IPS-NIHi7 (cell line): ENCODE measurements around the gene SLC24A1.
"Not testable (repeated sequence)": the region's sequence is repeated elsewhere in the genome, so short reads cannot be mapped to it uniquely, and the experiment has no call there.

Experiments
- DNase-seq: peaks from one replicate; pipeline ENCODE4 v3.0.0; 2012; ENCODE audit warnings: mixed read lengths; ENCODE audit errors: extremely low spot score

SLC24A1 gene

DNA sequence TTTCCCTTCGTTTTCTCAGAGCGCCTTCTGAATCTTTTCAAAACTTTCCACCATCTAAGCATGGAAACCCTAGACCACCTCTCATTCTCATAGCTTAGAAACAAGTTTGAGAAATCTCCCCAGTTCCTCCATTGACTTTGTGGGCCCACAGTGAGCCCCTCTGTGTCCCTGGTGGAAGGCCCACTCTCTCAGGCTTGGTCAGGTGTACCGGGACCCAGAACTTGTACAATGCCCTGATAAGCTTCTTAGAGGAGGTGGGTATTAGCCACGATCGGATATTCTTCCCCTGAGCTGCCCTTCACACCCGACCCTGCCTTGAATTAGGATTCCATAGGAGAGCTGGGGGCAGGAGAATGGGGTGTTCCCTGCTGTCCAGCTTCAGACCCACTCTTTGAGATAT lies at the start of gene SLC24A1:
SLC24A1 (plus strand) TSS at position 301 of the 400 bp plus-strand sequence. CDS start 2,143 bp downstream, outside the sequence.
- no peak for DNase-seq

DNA sequence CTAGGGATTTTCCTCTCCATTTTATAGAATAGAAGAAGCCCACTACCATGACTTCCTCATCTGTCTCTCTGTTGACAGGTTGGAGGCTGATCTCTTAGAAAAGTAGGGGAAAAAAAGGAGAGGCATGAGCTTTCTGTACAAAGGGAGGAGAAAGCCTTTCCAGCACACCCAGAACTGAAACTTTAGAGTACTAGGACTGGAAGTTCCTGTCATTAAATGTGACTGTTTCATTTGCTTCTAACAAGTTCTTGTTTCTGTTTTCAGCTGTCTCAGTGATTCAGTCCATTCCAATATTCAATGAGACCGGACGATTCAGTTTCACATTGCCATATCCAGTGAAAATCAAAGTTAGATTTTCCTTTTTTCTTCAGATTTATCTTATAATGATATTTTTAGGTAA lies 49.8 kb upstream of the SLC24A1 start:
- no peak for DNase-seq

DNA sequence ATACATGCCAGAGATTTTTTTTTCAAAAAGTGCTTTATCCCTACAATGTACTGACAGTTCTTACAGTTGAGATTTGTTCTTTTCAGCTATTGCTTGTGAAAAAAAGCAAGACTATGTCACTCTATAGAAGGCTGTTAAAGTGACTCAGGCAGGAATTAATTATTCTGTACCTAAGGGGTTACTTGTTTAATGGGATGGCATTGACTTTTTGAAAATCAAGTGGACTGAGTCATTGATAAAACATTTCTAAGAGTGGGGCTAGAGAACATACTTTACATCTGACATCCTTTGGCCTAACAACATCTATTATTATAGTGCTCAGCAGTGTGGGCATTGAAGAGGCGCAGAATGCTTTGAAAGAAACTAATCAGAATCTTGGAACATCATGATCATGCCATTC lies 45.1 kb upstream of the SLC24A1 start:
- DNase-seq, result no peak

DNA sequence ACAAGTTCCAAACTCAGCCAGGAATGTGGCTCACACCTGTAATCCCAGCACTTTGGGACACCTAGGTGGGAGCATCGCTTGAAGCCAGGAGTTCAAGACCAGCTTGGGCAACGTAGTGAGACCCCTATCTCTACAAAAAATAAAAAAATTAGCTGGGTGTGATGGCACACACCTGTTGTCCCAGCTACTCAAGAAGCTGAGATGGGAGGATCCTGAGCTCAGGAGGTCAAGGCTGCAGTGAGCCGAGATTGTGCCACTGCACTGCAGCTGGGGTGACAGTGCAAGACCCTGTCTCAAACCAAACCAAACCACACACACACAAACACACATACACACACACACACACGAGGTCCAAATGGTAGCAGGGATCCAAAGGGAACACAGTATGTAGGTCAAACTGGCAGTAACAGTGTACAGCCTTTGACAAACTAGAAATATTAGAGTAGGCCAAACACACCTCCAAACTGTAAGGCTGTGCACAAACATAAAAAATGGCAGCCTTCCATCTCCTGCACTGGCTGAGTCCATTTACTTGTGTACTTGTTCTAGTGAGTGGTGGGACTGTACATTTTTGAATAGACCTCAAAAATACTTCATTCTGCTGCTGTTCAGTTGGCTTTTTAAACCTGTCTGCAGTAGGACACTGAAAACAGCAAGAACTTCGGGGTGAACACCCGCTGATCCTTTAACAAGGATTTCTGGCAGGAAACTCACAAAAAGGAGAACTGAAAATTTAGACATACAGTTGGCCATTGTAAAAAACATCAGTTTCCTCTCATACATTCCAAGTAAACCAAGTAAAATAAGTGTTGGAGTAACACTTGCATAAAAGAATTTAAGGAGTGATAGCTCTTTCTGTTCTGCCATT lies 44.4 kb upstream of the SLC24A1 start:
- no peak for DNase-seq

DNA sequence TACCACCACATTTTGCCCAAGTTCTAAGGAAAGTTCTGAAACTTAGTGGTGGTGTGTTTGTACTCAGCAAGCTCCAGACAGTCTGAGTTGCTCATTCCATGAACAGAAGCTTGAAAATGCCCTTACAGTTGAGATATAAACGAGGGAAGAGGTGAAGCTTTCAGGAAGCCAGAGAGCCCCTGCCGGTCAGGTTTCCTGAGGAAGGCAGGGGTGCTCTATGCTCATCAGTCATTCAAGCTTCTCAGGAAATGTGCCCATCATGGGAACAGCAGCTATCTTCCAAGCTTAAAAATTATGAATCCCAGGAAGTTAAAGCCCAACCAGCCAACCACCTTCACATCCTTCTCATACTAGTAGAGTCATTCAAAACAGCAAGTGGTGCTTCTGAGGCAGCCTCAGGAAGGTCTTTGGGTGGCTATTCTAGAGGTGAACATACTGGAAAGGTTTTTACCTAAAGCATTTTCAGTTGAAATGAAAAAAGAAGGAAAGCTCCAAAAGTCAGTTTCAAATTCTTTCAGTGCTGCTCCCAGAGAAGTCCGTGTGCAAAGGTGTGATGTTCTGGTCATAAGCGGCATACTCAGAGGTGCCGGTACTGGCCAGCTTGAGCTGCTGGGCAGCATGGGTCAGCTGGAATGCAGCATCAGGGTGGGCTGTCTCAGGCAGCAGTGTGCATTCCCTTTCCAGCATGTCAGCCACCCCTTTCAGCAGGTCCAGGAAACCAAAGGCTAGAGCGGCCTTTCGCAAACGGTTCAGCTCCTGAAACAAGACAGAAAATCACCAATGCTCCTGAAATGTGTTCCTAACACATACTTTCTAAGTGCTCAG lies 42.6 kb upstream of the SLC24A1 start:
- no peak for DNase-seq

DNA sequence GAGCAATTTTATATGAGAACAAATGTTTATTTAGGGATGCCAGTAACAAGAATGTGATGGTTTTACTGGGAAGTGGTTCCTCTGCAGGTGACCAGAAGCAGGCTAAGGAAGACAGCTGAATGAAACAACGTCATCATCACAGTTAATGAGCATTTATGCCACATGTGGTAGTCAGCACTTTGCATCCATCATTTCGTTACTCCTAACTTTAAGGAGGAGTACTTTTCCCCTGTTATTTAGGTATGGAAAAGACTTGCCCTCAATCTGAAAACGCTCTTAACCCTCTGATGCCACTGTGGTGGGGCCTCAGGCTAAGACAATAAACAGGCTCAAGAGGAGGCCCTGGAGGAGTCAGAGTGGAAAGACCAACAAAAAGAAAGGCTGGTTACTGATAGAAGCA lies 42.0 kb upstream of the SLC24A1 start:
- DNase-seq, result no peak

DNA sequence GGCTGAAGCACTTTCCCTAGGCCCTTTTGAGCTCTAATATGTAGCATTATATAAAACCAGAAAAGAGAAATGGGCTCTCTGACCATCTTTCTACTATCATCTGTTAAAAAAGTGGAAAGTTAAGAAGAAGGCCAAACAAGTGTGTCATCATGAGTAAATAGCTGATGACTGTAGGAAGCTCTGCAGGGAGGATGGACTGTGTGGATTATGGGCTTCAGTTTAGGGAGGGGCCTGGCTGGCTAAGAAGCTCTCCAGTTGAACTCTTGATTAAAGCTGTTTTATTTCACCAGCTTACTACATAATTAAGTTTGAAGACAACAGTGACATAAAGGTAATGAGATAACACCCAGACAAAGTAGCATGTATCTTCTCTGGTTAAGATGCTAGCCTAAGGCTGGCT lies 41.5 kb upstream of the SLC24A1 start:
- DNase-seq, result no peak

DNA sequence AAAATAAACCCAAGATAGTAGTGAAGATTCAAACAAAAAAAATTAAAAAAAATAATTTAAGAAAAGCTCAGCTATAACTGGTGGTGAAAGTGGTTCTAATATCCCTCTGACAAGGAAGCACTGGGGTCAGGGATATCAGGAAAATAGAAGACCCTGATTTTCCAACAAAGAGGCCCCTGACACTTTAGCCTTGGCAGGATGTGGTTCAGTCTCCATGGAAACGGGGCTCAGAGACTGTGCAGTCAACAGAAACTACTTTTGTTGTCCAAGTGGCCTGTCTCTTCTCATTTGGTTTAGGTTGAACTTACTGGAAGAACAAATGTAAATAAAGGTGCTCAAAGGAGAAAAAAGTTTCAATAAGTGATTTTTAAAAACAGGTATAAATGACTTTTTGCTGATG lies 38.0 kb upstream of the SLC24A1 start:
- no peak for DNase-seq

DNA sequence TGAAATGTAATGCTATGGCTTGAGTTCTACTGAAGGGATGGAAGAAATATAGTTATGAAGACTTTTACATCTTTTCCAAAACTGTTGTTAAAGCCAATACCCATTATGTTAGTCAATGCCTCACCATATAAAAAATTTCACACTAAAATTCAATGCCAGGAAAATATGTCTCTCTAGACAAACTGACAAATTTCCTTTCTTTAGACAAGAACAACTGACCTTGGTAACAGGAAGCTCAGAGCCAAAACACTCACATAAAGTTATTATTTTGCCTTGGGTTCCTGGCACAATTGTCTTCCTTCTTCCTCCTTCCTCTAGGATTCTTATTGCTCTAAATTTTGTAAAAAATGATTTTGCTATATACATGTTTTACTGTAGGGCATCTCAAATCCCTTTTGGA lies 37.5 kb upstream of the SLC24A1 start:
- no peak for DNase-seq

DNA sequence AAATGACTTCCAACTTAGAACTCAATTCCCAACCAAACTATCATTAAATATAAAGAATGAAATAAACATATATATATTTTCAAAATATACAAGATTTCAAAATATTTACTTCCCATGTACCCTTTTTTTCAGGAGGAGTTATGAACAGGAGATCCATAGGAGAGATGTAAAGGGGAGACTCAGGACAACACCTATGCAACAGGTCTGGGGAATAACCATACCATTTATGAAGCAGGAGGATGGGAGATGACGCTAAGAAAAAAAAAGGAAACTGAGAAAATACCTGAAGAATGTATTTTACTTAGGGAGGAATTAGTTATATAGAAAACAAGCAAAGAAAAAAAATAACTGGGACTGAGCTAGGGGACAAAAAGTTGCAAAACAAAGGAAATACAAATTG lies 34.6 kb upstream of the SLC24A1 start:
- DNase-seq, result no peak

DNA sequence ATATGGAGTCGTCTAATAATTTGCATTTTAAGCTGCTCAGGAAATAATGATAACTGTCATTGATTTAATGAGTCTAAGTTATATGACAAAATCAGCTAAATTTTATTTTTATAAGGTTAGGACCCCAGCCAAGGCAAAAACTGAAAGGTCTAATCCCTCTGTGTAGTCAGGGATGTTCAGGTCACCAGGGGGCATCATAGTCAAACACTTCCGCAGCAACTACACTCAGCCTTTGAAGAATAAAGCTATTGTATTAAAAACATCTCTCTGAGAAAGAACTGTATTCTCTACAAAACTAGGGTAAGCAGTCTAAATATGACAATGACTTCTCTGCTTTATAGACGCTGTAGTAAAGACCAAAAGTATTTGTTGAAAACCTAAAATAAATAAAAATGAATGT lies 25.8 kb upstream of the SLC24A1 start:
- DNase-seq, result no peak

DNA sequence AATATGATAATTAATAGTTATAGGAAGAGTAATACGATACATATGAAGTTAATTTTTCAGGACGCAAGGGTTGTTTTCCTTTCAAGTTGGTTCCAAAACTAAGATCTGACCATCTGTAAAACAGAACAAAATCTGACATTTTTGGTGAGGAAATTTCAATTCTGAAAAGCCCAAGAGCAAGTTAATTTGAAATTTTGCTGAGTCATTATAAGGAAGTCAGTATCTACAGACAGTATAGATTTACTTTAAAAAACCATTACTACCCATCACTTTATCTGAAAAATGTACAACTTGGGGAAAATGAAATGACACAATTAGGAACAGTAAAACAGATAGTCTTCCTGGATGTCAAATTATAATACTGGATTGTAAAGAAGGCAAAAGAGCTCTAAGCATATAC lies 23.3 kb upstream of the SLC24A1 start:
- DNase-seq, result no peak

DNA sequence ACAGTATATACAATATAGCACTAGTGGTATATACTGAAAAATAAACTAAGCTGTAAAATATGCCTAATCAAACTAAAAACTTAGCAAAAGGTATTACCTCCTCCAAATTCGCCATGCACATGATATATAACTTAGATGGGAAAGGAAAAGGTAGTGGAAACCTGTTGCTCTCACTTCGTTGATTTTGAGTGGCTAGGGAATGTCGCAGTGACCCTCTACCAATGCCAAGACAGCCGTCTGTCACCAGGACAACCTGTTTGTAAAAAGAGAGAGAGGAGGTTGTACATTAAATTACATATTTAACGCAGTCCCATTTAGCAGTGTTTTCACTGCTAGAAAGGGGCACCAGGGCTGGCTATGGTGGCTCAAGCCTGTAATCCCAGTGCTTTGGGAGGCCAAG lies 22.1 kb upstream of the SLC24A1 start:
- DNase-seq, result no peak

DNA sequence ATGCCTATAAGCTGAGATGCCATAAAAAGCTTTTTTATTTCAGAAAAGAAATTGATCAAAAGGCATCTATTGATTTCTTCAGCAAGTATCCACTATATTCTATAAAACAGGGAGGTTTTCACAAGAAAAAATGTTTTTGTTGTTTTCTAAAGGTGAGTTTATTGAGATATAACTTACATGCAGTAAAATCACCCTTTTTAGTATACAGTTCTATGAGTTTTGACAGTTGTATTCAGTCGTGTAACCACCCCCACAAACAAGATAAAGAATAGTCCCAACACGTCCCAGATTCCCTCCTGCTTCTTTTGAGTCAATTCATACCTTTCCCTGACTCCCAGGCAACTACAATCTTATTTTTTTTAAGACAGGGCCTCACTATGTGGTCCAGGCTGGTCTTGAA lies 18.6 kb upstream of the SLC24A1 start:
- DNase-seq, result no peak

DNA sequence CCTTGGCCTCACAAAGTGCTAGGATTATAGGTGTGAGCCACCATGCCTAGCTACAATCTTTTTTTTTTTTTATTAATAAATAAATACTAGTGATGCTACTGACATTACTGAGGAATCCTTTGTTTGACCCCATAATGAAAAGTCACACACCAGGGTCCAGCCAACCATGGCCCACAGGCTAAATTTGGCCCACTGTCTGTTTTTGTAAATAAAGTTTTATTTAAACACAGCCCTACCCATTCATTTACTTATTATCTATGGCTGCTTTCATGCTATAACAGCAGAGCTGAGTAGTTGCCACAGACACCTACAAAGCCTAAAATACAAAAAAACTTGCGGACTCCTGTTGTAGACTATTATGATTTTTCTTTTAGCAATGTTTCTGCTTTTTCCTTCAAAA lies 18.2 kb upstream of the SLC24A1 start:
- DNase-seq, result no peak

DNA sequence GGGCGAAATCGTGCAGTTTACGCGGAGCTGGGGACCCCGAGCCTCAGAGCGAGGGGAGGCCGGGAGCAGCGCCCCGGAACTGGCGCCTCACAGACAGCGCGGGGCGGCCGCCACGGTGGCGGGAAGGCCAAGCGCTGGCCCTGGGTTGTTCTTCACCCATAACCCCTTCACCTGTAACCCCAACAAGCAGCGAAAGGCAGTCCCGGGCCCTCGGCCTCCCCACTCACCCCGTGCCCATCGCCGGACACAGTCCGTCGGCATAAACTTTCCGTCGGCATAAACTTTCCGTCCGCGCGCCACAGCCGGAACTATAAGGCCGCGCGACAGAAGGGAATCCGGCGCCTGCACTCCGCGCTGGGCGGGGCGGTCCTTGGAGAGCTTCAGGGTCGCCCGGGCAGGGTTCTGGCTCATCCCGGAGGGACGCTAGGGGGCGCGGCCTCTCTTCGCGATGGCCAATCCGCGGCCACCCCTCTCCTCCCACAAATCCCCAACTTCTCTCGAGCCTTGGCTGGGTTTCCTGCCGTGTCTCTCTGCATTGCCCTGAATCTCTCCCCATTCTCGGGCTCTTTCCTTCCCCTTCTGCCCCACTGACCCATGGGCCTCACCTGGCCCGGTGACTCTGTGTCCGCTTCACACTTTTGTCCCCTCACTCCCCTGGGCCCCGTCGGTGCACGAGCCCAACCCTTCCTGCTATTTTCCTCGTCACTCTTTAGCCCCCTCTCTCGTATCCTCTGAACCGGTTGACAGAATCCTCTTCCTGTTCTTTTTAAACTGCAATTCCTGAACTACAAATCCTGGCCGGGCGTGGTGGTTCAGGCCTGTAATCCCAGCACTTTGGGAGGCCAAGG lies 10.6 kb upstream of the SLC24A1 start, which contains the start of gene INTS14:
INTS14 (minus strand) TSS at position 261 of the 848 bp plus-strand sequence. CDS start 3,751 bp downstream, outside the sequence.
- peak; percentile 100 for DNase-seq

DNA sequence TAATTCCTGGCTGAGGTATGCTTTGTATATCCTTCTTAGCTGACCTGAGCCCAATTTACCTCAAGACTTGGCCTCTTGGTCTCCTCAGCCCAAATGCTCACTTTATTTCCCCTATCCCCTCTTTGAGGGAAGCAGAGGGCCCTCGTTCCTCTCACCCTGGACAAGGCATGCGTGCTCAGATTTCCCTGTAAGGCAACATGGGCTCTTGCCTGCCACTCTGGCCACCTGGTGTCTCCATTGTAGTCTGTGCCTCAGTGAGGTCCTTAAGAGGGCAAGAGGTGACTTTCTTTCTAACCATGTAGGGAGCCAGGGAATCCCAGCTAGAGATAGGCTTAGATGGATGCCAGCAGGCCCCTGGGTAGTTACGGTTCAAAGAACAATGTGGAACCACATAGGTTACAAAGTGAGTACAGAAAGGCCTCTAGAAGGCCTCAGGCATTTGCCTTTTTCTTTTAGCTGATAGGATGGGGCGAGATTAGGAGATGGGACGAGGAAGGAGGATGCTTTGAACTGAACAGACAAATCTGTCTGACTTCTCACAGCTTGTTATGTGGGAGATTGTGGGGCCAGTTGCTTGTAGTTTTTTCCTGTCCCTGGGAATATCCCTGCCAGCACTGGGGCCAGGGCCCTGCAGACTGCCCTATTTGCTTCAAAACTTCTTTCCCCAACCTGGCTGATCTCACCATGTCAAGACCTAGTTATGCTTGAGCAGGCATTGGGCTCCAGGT lies 9.7 kb upstream of the SLC24A1 start:
- DNase-seq, result peak; percentile 11

DNA sequence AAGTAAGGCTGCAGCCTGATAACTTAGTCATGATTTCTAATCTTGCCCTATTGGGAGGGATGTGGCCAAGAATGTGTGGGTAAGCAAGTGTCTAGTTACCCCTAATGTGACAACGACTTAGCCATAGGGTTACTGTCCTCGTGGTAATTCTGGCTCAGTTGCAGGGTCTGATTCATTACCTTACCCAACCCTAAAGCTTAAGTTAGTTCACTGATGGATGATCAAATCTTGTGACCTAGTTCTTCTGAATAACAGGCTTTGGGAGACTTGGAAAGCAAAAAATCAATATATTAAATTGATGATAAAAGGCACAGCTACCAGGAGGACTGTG lies 9.2 kb upstream of the SLC24A1 start:
- no peak for DNase-seq

DNA sequence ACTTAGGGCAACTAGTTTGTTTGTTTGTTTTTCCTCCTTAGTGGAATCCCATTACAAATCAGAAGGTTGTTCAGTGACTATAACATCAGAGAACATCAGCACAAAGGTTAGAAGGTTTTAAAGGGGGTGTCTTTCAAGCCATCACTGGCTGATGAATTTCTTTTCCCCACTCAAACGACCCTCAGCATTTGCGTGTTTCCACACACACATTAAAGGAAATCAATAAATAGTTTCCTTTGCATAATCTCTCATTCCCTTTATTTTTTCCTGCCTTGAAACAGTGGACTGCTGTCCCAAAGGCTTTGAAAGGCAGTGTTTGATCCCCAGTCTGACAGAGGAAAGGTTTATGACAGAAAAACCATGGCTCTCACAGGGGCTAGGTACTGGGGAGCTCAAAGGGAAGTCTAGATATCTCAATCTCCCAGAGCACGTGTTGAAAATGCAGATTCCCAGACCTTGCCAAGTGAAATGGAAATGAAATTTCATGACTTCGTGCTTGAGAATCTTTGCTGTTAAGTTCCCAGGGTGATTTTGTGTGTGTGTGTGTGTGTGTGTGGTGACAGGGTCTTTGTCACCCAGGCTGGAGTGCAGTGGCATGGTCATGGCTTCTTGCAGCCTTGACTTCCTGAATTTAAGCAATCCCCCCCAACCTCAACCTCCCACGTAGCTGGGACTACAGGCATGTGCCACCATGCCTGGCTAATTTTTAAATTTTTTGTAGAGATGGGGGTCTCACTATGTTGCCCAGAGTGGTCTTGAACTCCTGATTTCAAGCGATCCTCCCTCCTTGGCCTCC lies 8.6 kb upstream of the SLC24A1 start:
- no peak for DNase-seq

DNA sequence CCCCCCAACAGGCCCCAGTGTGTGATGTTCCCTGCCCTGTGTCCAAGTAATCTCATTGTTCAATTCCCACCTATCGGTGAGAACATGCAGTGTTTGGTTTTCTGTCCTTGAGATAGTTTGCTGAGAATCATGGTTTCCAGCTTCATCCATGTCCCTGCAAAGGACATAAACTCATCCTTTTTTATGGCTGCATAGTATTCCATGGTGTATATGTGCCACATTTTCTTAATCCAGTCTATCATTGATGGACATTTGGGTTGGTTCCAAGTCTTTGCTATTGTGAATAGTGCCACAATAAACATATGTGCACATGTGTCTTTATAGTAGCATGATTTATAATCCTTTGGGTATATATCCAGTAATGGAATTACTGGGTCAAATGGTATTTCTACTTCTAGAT lies 5.9 kb upstream of the SLC24A1 start:
- DNase-seq, result not testable (repeated sequence)
